ENCODE data around the gene CX3CL1.
"Not testable (repeated sequence)": the region's sequence is repeated elsewhere in the genome, so short reads cannot be mapped to it uniquely, and the experiment has no call there.

CX3CL1 gene

GRCh38 chr16:57382535-57383275 is 10.4 kb downstream of the CX3CL1 start:
- no peak for DNase-seq (ENCODE audit: low read depth)

DNA sequence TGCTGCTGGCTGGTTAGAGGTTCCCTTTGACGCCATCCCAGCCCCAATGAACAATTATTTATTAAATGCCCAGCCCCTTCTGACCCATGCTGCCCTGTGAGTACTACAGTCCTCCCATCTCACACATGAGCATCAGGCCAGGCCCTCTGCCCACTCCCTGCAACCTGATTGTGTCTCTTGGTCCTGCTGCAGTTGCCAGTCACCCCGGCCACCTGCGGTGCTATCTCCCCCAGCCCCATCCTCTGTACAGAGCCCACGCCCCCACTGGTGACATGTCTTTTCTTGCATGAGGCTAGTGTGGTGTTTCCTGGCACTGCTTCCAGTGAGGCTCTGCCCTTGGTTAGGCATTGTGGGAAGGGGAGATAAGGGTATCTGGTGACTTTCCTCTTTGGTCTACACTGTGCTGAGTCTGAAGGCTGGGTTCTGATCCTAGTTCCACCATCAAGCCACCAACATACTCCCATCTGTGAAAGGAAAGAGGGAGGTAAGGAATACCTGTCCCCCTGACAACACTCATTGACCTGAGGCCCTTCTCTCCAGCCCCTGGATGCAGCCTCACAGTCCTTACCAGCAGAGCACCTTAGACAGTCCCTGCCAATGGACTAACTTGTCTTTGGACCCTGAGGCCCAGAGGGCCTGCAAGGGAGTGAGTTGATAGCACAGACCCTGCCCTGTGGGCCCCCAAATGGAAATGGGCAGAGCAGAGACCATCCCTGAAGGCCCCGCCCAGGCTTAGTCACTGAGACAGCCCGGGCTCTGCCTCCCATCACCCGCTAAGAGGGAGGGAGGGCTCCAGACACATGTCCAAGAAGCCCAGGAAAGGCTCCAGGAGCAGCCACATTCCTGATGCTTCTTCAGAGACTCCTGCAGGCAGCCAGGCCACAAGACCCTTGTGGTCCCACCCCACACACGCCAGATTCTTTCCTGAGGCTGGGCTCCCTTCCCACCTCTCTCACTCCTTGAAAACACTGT is 11.3 kb downstream of the CX3CL1 start:
- DNase-seq (ENCODE audit: low read depth), result no peak

GRCh38 chr16:57384248-57385070 is 12.2 kb downstream of the CX3CL1 start:
- no peak for DNase-seq (ENCODE audit: low read depth)

- DNase-seq (ENCODE audit: low read depth), result no peak
These were observed 12.8 kb downstream of the CX3CL1 start for GRCh38 chr16:57385083-57385482.

GRCh38 chr16:57386381-57386951 is 14.2 kb downstream of the CX3CL1 start:
- no peak for DNase-seq (ENCODE audit: low read depth)

- DNase-seq (ENCODE audit: low read depth), result no peak
These were observed 15.5 kb downstream of the CX3CL1 start for GRCh38 chr16:57387598-57388354.

DNA sequence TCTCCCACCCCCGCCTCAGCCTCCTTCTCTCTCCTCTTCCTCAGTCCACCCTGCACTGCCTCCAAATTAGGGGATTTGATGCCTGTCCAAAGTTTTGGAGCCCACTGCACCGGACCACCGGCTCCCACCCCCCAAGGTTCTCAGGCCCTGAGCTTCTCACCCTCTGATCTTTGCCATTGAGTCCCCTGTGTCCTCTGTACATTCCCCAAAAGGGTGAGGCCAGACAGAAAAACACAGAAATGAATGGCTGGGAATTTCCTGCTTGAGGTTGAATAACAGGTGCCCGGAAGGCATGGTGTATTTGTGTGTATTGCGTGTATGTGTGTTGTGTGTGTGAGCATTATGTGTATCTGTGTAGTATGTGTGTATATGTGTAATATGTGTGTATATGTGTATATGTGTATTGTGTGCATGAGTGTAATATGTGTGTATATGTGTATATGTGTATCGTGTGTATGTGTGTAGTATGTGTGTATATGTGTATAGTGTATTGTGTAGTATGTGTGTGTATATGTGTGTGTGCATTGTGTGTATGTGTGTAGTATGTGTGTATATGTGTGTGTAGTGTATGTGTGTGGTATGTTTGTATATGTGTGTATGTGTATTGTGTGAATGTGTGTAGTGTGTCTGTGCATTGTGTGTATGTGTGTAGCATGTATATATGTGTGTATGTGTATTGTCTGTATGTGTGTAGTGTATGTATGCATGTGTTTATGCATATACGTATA is 16.2 kb downstream of the CX3CL1 start:
- DNase-seq (ENCODE audit: low read depth), result no peak

GRCh38 chr16:57389087-57389468 is 16.8 kb downstream of the CX3CL1 start:
- DNase-seq (ENCODE audit: low read depth), result no peak

DNA sequence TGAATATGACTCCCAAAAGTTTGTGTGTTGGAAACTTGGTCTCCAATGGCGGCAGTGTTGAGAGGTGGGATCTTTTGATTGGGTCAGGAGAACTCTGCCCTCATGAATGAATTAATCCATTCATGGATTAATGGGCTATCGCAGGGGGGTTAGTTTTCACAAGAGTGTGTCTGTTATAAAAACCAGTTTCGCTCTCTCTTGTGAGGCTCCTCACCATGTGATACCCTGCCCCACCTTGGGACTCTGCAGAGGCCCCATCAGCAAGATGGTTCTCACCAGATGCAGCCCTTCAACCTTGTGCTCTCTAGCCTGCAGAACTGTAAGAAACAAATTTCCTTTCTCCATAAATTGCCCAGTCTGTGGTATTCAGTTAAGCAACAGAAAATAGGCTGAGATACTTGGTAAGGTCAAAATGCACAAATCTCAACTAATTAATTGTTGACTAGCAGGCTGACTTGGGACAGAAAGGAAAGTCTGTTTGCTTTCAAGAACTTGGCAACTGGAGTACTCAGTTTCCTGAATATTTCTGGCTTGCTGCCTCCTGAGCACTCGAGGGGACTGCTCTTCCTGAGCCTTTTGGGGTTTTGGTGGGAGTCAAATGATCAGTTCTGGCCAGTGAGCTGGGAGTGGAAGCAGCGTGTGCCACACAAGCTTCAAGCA is 18.5 kb downstream of the CX3CL1 start:
- DNase-seq (ENCODE audit: low read depth), result no peak

DNA sequence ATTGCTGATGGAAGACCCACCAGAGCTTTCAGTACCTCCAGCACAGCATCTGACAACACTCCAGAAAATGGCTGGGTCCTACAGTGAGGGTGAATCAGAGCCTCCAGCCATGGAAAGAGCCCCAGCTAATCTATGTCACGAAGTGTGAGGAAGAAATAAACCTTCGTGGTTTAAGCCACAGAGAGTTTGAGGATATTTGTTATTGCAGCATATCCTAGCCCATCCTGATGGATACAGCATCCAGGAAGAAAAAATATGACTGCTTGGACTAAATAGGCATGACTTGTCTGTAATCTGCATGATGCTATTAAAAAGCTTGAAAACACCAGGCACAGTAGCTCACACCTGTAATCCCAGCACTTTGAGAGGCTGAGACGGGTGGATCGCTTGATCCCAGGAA is 19.0 kb downstream of the CX3CL1 start:
- no peak for DNase-seq (ENCODE audit: low read depth)

GRCh38 chr16:57391708-57392107 is 19.4 kb downstream of the CX3CL1 start:
- DNase-seq (ENCODE audit: low read depth), result no peak

GRCh38 chr16:57392694-57393093 is 20.4 kb downstream of the CX3CL1 start:
- no peak for DNase-seq (ENCODE audit: low read depth)

- DNase-seq (ENCODE audit: low read depth), result no peak
These were observed 22.2 kb downstream of the CX3CL1 start for GRCh38 chr16:57394444-57394843.

- no peak for DNase-seq (ENCODE audit: low read depth)
These were observed 22.7 kb downstream of the CX3CL1 start for GRCh38 chr16:57395026-57395425.

DNA sequence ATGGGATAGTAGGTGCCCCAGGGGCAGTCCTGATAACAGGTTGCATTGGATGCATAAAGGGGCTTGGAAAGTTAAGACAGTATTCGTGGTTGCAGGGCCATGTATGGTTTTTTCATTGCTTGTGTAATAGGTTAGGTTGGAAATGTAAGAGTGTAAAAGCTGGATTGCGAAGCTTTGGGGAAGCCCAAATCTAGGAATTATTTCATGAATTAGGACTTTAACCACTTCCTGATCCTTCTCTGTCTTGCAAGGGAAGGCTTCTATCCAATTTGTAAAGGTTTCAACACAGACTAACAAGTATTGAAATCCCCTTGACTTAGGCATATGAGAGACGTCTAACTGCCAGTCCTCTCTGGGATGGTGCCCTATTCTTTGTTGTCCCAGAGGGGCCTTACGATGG is 24.5 kb downstream of the CX3CL1 start:
- DNase-seq (ENCODE audit: low read depth), result no peak

GRCh38 chr16:57397493-57397892 is 25.2 kb downstream of the CX3CL1 start:
- DNase-seq (ENCODE audit: low read depth), result not testable (repeated sequence)

GRCh38 chr16:57401943-57402640 is 29.8 kb downstream of the CX3CL1 start:
- DNase-seq (ENCODE audit: low read depth), result no peak

GRCh38 chr16:57403965-57404817 is 31.9 kb downstream of the CX3CL1 start, which contains the start of gene CCL17:
TSS of gene CCL17 (plus strand) at chr16:57404767. CDS start at chr16:57413933, 9,166 bp downstream.
- DNase-seq (ENCODE audit: low read depth), result no peak

All from HS-27A (cell line).